Measurements from ENCODE around the gene ORM2.

Gene ORM2

DNA sequence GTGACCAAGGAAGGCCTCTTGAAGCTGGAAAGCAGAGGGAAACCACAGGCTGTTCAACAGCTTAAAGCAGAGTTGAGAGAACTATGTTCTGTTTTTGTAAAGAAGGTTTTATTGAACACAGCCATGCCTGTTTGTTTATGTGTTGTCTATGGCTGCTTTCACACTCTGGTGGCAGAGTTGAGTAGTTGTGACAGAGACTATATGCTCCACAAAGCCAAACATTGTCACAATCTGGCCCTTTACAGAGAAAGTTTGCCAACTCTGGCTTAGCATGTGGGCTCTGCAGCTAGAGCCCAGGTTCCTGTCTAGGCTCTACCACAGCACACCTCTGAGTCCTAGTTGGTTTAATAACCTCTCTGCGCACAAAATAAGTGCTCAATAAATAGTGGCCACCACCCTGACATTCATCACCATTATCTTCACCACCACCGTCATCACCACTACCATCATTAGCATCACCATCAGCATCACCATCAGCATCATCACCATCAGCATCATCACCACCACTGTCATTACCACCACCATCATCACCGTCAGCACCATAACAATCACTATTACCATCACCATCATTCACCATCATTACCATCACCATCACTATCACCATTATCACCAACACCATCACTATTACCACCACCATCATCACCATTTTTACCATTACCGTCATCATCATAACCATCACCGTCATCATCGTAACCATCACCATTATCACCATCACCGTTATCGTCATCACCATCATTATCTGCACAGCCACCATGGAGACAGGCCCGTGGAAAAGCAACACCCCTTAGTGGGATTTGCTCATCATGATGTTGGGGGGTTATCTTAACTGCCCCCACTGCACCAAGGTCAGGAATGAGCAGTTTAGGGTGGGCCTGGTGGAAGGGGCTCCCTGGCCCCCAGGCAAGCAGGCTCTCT, 39.8 kb downstream of the ORM2 start:
- H3K4me3 ChIP-seq (ENCODE audit: low read depth, low read length), result no peak overlapping the region

DNA sequence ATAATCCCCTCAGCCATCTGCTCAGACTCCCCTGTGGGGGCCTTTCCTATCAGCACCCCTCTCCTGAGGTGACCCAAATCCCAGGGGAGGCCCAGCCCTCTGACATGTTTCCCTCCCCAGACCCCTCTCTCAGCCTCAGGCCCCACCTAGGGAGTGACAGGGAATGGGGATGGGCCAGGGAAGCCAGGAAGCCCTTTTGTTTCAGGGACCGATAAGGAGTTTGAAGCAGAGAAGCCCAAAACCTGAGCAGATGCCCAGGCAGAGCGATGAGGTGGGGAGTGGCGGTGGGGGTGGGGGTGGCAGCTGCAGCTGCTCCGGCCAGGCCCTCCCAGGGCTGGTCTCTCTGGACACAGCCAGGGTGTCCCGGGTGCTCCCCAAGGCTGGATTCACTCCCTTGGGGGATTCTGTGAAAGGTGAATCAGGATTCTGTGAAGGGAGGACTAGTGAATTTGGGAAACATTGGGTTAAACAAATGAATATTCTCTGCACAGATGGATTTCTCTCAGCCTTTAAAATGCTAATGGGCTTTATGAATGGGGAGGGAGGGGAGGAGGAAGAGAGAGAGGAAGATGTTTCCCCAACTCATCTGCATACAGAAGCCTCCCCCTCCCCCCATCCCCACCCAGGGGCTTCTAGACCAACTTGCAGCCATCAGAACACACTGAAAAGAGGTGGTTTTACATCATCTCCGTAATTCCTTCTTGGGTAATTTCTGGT, 40.7 kb downstream of the ORM2 start:
- no peak overlapping the region for H3K4me3 ChIP-seq (ENCODE audit: low read depth, low read length)

DNA sequence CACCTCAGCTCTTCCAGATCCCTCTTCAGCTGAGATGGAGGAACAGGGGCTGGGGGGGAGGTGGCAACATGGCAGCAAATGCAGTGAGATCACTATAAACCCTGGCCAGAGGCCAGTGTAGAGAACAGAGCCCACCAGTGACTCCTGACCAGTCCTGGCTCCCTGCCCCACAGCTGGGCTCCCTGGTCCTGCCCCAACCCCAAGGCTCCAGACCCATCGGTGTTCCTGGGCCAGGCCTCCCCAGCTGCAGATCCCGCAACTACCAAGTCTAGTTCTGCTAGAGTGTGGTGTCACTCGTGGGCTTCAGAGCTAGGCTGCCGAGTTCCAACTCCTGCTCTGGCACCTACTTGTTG, 41.3 kb downstream of the ORM2 start:
- H3K4me3 ChIP-seq (ENCODE audit: low read depth, low read length), result no peak overlapping the region

DNA sequence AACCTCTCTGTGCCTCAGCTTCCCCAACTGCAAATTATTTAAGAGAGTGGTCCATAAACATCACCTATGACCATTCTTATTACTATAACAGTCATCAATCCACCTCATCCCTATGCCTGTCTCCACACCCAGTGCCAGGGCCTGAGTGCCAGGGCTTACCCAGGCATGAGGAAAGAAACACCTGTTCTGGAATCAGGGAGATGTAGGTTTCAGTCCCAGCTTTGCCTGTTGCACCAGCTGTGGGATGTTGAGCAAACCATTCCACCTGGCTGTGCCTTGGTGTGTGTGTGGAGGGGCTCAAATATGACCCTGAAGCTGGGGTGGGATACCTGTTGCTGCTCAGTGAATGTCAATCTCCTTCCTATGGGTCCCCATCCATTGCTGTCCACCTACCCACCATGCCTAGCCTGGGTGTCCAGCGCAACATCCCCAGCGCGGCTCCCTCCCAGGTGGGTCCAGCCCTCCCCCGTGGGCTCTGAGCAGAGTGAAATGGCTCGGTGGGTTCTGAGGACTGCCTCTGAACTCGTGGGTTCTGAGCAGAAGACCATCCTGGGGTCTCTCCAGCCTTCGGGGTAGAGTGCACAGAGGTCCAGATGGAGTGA, 41.8 kb downstream of the ORM2 start:
- no peak overlapping the region for H3K4me3 ChIP-seq (ENCODE audit: low read depth, low read length)

DNA sequence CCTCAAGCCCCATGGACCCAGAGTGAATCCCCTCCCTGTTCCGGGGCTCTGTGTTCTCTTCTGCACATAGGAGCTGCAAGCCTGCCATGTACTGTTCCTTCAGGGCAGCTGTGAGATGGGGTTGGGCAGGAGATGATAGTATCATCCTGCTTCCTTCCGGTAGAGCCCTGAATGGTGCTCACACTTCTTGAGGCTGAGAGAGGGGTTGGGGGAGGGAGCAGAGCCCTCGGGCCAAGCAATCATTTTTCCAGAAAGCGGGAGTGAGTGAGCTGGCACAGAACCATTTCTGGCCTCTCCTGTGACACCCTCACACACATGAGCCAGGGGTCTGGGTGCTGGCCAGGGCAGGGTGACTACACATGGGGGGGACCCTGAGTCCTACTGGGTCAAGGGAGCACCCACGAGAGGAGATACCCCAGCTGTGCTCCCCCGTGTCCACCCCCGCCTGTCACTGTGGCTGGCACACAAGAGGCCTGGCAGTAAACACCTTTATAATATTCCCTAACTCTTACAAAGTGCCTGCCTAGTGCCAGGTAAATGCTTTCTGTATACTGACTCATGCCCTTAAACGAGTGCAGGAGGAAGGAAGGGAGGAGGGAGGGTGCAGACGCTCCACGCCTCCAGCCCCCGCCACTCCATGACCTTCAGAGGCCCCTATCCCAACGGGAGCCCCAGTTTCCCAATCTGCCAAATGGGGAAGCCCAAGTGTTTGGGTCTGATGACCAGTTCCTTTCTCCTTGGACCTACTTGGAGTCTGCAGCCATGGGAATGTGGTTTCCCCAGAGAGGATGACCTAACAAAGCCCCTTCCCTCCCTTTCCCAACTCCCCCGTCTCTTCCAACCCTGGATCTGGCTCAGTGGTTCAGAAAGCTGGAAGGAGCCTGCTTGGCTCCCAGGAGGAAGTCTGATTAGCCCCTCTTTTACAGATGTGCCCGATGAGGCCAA, 42.6 kb downstream of the ORM2 start:
- no peak overlapping the region for H3K4me3 ChIP-seq (ENCODE audit: low read depth, low read length)

DNA sequence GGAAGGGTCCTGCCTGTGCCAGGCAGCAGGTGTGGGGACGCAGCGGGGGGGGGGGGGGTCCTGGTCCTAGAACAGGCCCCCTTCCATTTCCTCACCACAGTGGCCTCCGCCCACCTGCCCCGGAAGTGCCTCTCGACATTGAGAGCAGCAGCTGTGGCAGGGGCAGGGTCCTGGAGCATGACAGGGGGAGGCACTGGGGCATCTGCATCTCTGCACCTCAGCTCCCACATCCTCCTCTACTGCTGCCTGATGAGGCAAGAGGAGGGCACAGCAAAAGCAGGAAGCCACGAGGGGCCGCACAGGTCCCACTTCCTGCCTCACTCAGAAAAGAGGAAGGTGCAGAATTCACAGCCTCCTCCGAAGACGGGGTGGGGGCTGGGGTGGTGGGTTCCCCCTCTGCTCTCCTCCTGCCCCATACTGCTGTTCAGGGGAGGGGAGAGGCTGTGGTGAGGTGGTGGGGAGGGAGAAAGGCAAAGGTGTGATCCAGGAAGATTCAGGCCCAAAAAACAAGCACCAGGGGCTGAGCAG, 43.3 kb downstream of the ORM2 start:
- H3K4me3 ChIP-seq (ENCODE audit: low read depth, low read length), result no peak overlapping the region

DNA sequence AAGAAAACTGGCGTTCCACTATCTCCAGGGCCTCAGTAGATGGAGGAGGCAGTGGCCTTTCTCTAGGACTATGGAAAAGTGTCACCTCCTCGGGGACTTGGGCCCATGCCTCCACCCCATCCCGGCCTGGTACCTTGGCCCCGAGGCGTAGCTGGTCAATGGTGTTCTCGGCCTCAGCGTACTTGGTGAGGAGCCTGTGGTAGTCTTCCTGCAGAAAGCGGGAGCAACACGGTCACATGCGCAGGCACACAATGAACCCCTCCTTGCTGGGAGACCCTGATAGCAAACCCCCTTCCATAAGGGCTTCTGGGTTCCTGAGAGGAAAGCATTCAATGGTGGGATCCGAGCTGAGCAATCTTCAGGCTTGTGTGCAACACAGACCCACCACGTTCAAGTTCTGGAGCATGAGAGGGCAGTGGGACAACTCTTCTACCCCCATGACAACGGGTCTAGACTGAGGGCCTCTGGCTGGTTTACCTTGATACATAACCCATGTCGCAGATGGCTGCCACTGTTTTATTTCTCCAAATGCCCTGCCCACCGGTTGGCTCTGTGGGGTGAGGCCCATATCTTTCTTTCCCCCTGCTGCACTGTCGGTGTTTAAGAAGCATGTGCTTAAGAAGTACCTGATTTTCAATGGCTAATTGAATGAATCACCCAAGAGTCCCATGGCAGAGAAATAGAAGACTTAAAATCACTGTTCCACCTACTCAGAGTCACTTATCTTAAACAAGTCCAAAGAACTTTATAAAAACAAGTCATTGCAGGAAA, 44.5 kb downstream of the ORM2 start:
- H3K4me3 ChIP-seq (ENCODE audit: low read depth, low read length), result no peak overlapping the region

DNA sequence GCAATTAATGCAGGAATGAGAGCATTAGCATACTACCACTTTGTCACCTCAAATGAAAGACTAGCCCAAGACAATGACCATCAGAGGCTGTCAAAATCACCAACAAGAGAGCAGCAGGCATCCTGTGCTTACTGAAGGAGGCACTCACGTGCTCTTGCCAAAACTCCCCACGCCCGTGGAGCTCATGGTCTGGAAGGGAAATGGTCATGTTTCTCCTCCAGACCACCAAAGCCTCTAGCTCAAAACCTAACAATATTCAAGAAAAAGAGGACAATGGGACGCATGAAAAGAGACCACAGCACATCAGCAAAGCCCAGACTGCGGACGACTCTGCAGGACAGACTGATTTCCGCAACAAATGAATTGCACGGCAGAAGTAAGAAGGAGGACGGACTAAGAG, 45.3 kb downstream of the ORM2 start:
- H3K4me3 ChIP-seq (ENCODE audit: low read depth, low read length), result no peak overlapping the region

DNA sequence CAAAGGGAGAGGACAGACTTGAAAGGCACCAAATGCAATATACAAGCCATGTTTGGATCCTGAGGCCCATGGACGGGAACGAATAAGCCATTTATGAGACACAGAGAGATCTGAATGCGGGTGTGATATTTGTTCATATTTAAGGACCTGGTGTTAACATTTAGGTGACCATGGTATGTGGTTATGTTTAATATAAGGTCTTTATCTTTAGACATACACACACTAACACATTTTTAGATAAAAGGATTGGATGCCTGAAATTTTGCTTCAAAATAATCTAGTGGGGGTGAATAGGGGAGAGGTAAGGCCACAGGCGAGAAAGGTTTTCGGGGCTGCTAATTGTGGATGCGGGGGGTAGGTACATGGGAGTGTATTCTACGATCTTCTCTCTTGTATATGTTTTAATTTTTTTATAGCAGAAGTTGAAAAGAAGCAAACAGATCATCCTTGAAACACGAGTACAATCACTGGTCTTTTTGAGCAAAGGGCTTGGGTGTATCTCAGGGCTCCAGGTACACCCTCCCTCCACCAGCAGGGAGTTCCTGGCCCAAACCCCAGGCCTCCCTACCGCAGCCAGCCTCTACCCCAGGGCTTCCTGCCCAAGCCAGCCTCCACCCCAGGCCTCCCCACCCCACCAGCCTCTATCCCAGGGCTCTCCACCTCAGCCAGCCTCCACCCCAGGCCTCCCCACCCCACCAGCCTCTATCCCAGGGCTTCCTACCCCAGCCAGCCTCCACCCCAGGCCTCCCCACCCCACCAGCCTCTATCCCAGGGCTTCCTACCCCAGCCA, 45.9 kb downstream of the ORM2 start:
- H3K4me3 ChIP-seq (ENCODE audit: low read depth, low read length), result no peak overlapping the region

DNA sequence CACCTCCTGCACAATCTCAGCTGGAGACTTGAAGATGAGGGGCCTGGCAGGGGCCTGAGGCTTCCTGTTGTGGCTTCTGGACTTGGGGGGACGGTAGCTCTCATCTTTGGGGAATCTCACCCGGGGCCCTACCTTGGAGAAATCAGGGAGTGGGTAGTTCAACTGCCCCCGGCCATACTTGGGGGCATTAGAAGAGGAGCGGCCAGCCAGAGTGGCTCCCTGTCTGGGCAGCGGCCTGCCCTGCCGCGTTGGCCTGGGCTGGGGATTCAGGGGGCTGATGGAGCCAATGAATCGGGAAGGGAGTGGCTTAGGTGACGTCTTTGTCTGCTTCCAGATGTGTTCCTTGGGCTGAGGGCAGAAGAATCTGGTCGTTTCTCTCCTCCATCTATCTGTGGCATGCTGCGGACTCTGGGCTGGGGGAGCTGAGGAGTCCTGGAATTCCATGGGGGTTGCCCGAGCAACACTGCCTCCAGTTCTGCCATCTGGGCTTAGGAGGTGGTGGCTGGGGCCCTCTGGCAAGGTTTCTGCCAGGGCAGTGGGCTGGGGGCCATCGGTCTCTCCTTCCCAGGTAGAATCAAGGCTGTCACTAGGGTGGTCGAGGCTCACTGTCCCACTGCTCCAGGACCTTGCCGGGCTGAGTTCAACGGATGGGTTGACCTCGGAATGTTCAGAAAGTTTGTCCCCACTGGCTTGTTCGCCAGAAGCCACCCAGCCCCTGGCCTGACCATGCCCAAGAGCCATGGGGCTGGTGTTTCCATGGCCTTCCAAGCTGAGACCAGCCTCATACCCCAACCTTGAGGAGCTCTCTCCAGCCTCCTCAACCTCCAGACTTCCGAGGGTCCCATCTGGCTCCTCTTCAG, 47.1 kb downstream of the ORM2 start:
- H3K4me3 ChIP-seq (ENCODE audit: low read depth, low read length), result no peak overlapping the region

DNA sequence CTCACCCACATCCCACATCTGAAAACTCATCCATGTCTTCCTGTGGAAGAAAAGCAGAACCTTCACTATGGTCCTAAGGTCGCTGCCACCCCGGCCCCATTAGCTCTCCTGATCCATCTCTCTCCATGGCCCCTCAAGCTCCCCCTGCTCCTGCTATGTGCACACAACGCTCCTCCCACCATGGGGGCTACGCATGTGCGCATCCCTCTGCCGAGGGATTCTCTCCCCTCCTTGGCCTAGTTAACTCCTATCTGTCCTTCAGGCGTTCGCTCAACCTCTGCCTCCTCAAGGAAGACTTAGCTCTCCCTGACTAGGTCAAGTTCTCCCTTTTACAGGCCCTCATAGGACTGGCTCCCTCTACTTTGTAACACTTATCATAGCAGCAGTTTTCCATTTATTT, 48.3 kb downstream of the ORM2 start:
- H3K4me3 ChIP-seq (ENCODE audit: low read depth, low read length), result no peak overlapping the region

DNA sequence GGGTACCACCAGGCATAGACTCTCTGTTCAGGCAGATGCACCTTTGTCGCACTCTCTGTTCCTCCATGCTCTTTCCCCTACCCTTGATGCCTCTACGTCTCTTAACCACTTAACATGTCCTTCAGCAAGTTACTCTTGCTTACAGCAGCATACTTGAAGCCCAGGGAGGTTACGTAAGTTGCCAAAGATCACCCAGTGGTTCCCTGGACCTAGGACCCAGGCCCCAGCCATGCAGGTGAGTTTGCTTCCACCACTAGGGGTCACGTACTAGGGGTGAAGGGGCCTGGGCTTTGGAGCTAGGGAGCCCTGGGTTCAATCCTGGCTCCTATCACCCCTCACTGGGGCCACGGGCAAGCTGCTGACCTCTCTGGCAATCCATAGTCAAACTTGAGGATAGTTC, 49.2 kb downstream of the ORM2 start:
- H3K4me3 ChIP-seq (ENCODE audit: low read depth, low read length), result no peak overlapping the region
